GM19397 (cell line): ENCODE measurements around the gene HSD17B3.
"Not testable (repeated sequence)": the region's sequence is repeated elsewhere in the genome, so short reads cannot be mapped to it uniquely, and the experiment has no call there.

Experiments
- ATAC-seq: cut with Tn5 transposase; IDR thresholded peaks from one replicate; pipeline ENCODE4 v1.9.1; 2021; ENCODE audit warnings: mild to moderate bottlenecking, moderate library complexity; ENCODE audit not compliant: unreplicated experiment

The HSD17B3 gene

GRCh38 chr9:96302021-96302420 is at the start of gene HSD17B3:
Gene HSD17B3, minus strand, starts transcription at chr9:96302176. Its CDS starts 72 bp downstream, at chr9:96302104.
- no peak for ATAC-seq

GRCh38 chr9:96350866-96351265 is 48.9 kb upstream of the HSD17B3 start:
- no peak for ATAC-seq

GRCh38 chr9:96348261-96348660 is 46.3 kb upstream of the HSD17B3 start:
- no peak for ATAC-seq

- ATAC-seq: no peak
These were observed 43.6 kb upstream of the HSD17B3 start for GRCh38 chr9:96345551-96345950.

GRCh38 chr9:96344458-96345180 is 42.6 kb upstream of the HSD17B3 start:
- ATAC-seq: no peak

- ATAC-seq: no peak
These were observed 41.8 kb upstream of the HSD17B3 start for GRCh38 chr9:96343515-96344360.

- no peak for ATAC-seq
These were observed 40.7 kb upstream of the HSD17B3 start for GRCh38 chr9:96342571-96343245.

GRCh38 chr9:96340707-96341106 is 38.7 kb upstream of the HSD17B3 start:
- no peak for ATAC-seq

- ATAC-seq: no peak
These were observed 36.3 kb upstream of the HSD17B3 start for GRCh38 chr9:96338299-96338698.

GRCh38 chr9:96333958-96334357 is 32.0 kb upstream of the HSD17B3 start:
- no peak for ATAC-seq

GRCh38 chr9:96331236-96331947 is 29.4 kb upstream of the HSD17B3 start:
- no peak for ATAC-seq

- ATAC-seq: no peak
These were observed 25.8 kb upstream of the HSD17B3 start for GRCh38 chr9:96327694-96328352.

- no peak for ATAC-seq
These were observed 21.2 kb upstream of the HSD17B3 start for GRCh38 chr9:96323169-96323568.

- ATAC-seq: not testable (repeated sequence)
These were observed 20.8 kb upstream of the HSD17B3 start for GRCh38 chr9:96322736-96323135.

- not testable (repeated sequence) for ATAC-seq
These were observed 20.2 kb upstream of the HSD17B3 start for GRCh38 chr9:96322210-96322609.

- ATAC-seq: no peak
These were observed 19.5 kb upstream of the HSD17B3 start for GRCh38 chr9:96321515-96321914.

GRCh38 chr9:96320749-96321280 is 18.8 kb upstream of the HSD17B3 start:
- no peak for ATAC-seq

GRCh38 chr9:96318921-96319565 is 17.1 kb upstream of the HSD17B3 start:
- no peak for ATAC-seq

GRCh38 chr9:96317335-96317980 is 15.5 kb upstream of the HSD17B3 start:
- no peak for ATAC-seq
